GM19023 (cell line): ENCODE data around the gene NEB.

Experiments used
- ATAC-seq: cut with Tn5 transposase; IDR thresholded peaks from one replicate; pipeline ENCODE4 v1.9.1; 2021; ENCODE audit warnings: mild to moderate bottlenecking, moderate library complexity; ENCODE audit not compliant: unreplicated experiment

Gene NEB

GRCh38 chr2:151491496-151491895 is 242.8 kb downstream of the NEB start:
- no peak for ATAC-seq

- ATAC-seq, result no peak
Observed at GRCh38 chr2:151490276-151490675, 244.0 kb downstream of the NEB start.

DNA sequence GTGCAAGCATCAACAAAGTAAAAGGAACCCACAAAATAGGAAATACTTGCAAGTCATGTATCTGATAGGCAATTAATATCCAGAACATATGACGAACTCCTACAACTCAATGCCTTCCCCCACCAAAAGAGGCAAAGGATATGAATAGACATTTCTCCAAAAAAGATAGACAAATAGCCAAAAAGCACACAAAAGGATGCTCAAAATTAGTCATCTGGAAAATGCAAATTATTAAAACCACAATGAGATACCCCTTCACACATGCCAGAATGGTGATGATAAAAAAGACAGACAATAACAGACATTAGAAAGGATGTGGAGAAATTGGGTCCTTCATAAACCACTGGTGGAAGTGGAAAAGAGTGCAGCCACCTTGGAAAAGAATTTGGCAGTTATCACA is 248.2 kb downstream of the NEB start:
- no peak for ATAC-seq

- no peak for ATAC-seq
Observed at GRCh38 chr2:151484100-151484499, 250.2 kb downstream of the NEB start.

DNA sequence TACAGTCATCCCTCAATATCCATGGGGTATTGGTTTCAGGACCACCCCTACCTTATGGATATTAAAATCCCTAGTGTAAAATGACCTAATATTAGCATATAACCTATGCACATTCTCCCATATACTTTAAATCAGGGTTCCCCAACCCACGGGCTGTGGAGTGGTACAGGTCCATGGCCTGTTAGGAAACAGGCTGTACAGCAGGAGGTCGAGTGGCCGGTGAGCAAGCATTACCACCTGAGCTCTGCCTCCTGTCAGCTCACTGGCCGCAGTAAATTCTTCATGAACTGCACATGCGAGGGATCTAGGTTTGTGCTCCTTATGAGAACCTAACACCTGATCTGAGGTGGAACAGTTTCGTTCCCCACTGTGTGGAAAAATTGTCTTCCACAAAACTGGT is 250.7 kb downstream of the NEB start:
- ATAC-seq, result no peak

DNA sequence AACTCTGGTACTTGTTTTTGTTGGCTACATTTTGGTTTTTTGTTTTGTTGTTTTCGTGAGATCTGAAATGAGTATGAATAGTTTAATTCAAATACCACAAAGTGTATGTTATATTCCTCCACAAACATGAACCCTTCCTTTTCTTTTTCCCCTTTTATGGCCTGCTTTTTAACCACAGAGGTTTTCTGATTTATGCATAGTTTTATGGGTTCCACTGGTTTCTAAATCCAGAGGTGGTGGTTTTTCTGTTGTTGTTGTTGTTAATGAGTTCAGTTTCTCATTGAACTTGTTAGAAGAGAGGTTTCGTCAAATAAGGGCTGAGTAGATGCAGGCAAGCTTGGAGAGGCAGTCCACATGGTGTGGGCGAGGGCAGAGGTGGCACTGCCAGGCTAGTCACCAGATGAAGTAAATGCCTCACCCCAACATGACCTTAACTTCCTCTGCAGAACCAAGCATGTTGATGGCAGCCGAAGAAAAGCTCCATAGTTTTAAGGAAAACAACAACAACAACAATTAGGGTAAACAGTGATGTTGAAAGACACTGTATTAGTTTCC is 252.0 kb downstream of the NEB start:
- ATAC-seq, result no peak

GRCh38 chr2:151481744-151482143 is 252.5 kb downstream of the NEB start:
- ATAC-seq, result no peak

DNA sequence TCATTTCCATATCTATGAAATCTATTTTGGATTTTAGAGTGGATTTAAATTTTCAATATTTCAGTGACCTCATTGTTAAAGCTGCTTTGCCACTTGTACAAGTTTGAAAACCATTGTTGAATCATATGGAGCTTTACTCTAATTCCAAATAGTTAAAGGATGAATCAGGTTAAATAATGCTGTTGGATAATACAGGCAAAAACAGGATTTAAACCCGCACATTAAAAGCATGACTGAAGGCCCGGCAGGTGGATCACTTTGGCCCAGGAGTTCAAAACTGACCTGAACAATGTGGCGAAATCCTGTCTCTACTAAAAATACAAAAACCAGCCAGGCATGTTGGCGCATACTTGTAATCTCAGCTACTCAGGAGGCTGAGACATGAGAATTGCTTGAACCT is 256.3 kb downstream of the NEB start:
- no peak for ATAC-seq

GRCh38 chr2:151476287-151476686 is 258.0 kb downstream of the NEB start:
- no peak for ATAC-seq

DNA sequence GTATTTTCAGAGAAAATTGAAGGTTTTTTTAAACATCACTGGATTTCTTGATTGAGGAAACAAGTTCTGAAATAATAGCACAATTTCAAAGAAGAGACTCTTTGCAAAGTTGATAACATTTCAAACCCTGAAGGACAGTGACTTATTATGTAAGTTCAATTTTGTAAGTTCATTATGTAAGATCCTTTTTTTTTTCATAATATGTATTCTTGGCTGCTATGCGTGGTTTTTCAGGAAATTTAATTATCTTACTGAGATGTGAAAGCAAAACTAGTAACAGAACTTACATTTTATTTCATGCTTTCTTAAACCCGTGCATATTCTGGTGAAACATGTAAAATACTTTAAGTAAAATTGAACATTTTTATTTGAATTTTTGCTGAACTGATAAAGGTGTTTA is 259.2 kb downstream of the NEB start:
- ATAC-seq, result no peak

DNA sequence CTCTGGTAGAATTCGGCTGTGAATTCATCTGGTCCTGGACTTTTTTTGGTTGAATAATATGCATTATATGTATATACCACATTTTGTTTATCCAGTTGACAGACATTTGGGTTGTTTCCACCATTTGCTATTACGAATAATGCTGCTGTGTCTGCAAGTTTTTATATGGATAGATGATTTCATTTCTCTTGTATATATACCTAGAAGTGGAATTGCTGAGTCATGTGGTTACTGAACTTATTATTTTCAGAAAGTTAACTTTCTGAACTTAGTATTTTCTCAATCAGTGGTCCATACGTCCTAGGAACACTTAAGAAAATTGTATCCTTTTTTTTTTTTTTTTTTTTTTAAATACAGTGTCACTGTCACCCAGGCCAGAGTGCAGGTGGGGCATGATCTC is 261.3 kb downstream of the NEB start:
- ATAC-seq, result no peak

- no peak for ATAC-seq
Observed at GRCh38 chr2:151470556-151470955, 263.7 kb downstream of the NEB start.

- no peak for ATAC-seq
Observed at GRCh38 chr2:151465771-151466170, 268.5 kb downstream of the NEB start.

- ATAC-seq, result no peak
Observed at GRCh38 chr2:151459358-151459757, 274.9 kb downstream of the NEB start.

GRCh38 chr2:151439127-151439526 is 295.1 kb downstream of the NEB start:
- no peak for ATAC-seq

GRCh38 chr2:151438506-151438905 is 295.8 kb downstream of the NEB start:
- ATAC-seq, result no peak

DNA sequence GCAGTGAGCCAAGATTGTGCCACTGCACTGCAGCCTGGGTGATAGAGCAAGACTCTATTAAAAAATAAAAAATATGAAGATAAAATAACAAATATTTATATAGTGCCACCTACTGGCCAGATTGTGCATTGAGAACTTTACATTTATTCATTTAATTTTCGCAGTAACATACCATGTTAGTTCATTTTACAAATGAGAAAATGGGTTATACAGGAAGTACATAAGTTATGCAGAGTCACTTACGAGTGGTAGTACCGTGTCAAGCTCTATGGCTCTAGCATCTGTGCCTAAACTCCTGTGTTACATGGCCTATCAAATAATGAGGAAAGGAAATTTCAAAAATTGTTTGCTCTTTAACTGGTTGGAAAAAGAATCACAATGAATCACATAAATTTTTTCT is 296.6 kb downstream of the NEB start:
- no peak for ATAC-seq
